Measurements from ENCODE around the gene C8G. TPM values are rescaled to one million over a fixed set of nuclear protein-coding genes. Genes with fewer than 3 reads are reported as not detected.

The C8G gene
- polyA plus RNA-seq, 1 donor from 2014 or later, result not detected

GRCh38 chr9:136985027-136985602 lies 40.1 kb downstream of the C8G start:
- no peaks in the 10 kb centered on the region for H3K9me3 ChIP-seq (ENCODE audit: low read length)
- no peak overlapping the region for H3K9ac ChIP-seq (ENCODE audit: low read length)

DNA sequence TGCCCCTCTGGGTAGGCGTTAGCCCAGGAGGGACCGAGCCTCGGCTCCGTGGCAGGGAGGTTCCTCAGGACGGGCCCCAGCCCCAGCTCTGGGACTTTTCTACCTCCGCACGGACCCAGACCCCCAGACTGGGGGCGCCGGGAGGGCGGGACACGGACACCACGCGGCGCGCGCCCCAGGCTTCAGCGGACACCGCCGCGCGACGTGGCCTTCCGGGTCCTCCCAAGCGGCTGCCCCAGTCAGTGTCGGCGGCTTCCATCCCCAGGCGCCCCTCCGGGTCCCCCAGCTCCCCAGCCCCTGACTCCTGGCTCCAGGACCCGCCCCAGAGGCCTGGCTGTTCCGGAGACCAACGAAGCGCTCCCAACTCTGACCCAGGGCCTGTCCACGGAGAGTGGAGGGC lies 40.8 kb downstream of the C8G start:
- Histone ChIP-seq H3K9me3 (ENCODE audit: low read length) (no peaks in the 10 kb centered on the region), H3K4me2 (ENCODE audit: low read length) (no peak overlapping the region), H4K20me1 (ENCODE audit: insufficient read depth) (no peaks in the 10 kb centered on the region), H3K9ac (ENCODE audit: low read length) (no peak overlapping the region), H3K4me3 (ENCODE audit: low read length) (no peak overlapping the region), H3F3A (ENCODE audit: insufficient read depth, low read length, poor library complexity, severe bottlenecking) (no peaks in the 10 kb centered on the region), H3K27me3 (ENCODE audit: insufficient read depth, low read depth, low read length) (peaks cover 35% of the 10 kb centered on the region), H2AFZ (ENCODE audit: low read depth, low read length) (no peak overlapping the region), H3K36me3 (ENCODE audit: insufficient read depth, low read length) (no peaks in the 10 kb centered on the region), H3K79me2 (replicated peaks; ENCODE audit: insufficient read depth, low read length) (no peaks in the 10 kb centered on the region), H3K9me2 (ENCODE audit: insufficient read depth, low read length) (no peaks in the 10 kb centered on the region), H3K27ac (ENCODE audit: low read length) (no peak overlapping the region)
- no peak for TF ChIP-seq EP300 (conservative IDR thresholded peaks at IDR 0.05; ENCODE audit: poor library complexity, severe bottlenecking)
- TF ChIP-seq, protein P1, sequence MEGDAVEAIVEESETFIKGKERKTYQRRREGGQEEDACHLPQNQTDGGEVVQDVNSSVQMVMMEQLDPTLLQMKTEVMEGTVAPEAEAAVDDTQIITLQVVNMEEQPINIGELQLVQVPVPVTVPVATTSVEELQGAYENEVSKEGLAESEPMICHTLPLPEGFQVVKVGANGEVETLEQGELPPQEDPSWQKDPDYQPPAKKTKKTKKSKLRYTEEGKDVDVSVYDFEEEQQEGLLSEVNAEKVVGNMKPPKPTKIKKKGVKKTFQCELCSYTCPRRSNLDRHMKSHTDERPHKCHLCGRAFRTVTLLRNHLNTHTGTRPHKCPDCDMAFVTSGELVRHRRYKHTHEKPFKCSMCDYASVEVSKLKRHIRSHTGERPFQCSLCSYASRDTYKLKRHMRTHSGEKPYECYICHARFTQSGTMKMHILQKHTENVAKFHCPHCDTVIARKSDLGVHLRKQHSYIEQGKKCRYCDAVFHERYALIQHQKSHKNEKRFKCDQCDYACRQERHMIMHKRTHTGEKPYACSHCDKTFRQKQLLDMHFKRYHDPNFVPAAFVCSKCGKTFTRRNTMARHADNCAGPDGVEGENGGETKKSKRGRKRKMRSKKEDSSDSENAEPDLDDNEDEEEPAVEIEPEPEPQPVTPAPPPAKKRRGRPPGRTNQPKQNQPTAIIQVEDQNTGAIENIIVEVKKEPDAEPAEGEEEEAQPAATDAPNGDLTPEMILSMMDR (IDR thresholded peaks at IDR 0.05; ENCODE audit: poor library complexity, severe bottlenecking), result no peak
- TF ChIP-seq TAF1 (IDR thresholded peaks at IDR 0.05; ENCODE audit: low read depth), result no peak
- no peak for TF ChIP-seq EZH2 (IDR thresholded peaks at IDR 0.05; ENCODE audit: borderline replicate concordance, insufficient read depth, low read length, poor library complexity, severe bottlenecking)
- no peak for TF ChIP-seq POLR2AphosphoS5 (IDR thresholded peaks at IDR 0.05)
- no peak for TF ChIP-seq MXI1 (conservative IDR thresholded peaks at IDR 0.05; ENCODE audit: poor library complexity, severe bottlenecking)
- TF ChIP-seq RAD21 (conservative IDR thresholded peaks at IDR 0.05), result no peak
- TF ChIP-seq REST (IDR thresholded peaks at IDR 0.05; ENCODE audit: borderline replicate concordance), result no peak

More at GRCh38 chr9:136985027-136985602, 40.1 kb downstream of the C8G start:
- TF ChIP-seq RAD21 (conservative IDR thresholded peaks at IDR 0.05) (no peak), EZH2 (IDR thresholded peaks at IDR 0.05; ENCODE audit: borderline replicate concordance, insufficient read depth, low read length, poor library complexity, severe bottlenecking) (peak; percentile 64), POLR2AphosphoS5 (IDR thresholded peaks at IDR 0.05) (no peak), EP300 (conservative IDR thresholded peaks at IDR 0.05; ENCODE audit: poor library complexity, severe bottlenecking) (no peak), REST (IDR thresholded peaks at IDR 0.05; ENCODE audit: borderline replicate concordance) (no peak), SMC3 (conservative IDR thresholded peaks at IDR 0.05; ENCODE audit: poor library complexity) (no peak)
- TF ChIP-seq, protein P1 (IDR thresholded peaks at IDR 0.05; ENCODE audit: poor library complexity, severe bottlenecking), result no peak
- Histone ChIP-seq H3K9me2 (ENCODE audit: insufficient read depth, low read length) (no peaks in the 10 kb centered on the region), H3K4me3 (ENCODE audit: low read length) (no peak overlapping the region), H3K36me3 (ENCODE audit: insufficient read depth, low read length) (no peaks in the 10 kb centered on the region), H3K79me2 (replicated peaks; ENCODE audit: insufficient read depth, low read length) (no peaks in the 10 kb centered on the region), H3K4me2 (ENCODE audit: low read length) (no peak overlapping the region), H3K27ac (ENCODE audit: low read length) (no peak overlapping the region), H3F3A (ENCODE audit: insufficient read depth, low read length, poor library complexity, severe bottlenecking) (no peaks in the 10 kb centered on the region), H4K20me1 (ENCODE audit: insufficient read depth) (no peaks in the 10 kb centered on the region), H3K27me3 (ENCODE audit: insufficient read depth, low read depth, low read length) (peaks cover 35% of the 10 kb centered on the region), H2AFZ (ENCODE audit: low read depth, low read length) (no peak overlapping the region)
